Activated gamma-delta T cell (primary cell): ENCODE data around the gene HTN3.
"Not testable (repeated sequence)": the region's sequence is repeated elsewhere in the genome, so short reads cannot be mapped to it uniquely, and the experiment has no call there.

Experiments
- DNase-seq: peaks from one replicate; lab custom pipeline; 2025; lab: John Stamatoyannopoulos, UW
- total RNA-seq, 2 donors: gene quantifications; one replicate each; lab custom pipeline; 2026; lab: John Stamatoyannopoulos, UW

The HTN3 gene
- total RNA-seq: 0 reads per million in 2 donors

DNA sequence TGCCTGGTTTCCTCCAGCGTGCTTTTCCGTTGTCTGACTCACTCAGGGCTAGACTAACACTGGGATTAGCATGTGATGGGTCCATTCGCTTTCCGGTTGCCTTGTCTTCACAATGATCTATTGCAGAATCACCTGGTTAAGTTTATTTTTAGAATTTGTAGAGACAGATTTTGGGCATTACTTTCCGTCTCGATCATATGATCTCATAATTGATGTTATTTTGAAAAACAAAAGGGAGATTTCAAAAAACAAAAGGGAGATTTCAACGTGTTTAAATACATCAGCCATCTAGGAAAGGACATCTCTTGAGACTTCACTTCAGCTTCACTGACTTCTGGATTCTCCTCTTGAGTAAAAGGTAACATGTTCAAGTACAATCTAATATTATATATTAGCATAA, at the start of gene HTN3:
TSS of gene HTN3 (plus strand) at position 301 of the 400 bp plus-strand sequence. CDS start 2,282 bp downstream, outside the sequence.
- DNase-seq: not testable (repeated sequence)

DNA sequence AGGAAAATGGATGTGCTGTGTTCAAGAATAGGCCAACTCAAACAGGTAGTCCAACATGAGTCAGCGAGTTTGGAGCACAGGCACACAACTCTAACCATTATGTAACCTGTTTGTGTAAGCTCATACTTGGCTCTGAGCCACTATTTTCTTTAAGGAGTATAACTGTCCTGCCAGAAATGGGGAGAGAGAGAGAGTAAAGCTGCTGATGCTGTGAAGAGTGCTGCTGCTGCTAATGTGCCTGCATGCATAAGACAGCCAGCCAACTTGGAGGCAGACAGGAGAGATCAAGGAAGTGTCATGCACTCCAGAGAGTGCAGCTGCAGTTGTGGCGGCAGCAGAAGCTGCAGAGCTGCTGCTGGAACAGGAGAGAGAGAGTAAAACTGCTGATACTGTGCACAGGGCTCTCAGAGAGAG, 44.2 kb upstream of the HTN3 start:
- no peak for DNase-seq

DNA sequence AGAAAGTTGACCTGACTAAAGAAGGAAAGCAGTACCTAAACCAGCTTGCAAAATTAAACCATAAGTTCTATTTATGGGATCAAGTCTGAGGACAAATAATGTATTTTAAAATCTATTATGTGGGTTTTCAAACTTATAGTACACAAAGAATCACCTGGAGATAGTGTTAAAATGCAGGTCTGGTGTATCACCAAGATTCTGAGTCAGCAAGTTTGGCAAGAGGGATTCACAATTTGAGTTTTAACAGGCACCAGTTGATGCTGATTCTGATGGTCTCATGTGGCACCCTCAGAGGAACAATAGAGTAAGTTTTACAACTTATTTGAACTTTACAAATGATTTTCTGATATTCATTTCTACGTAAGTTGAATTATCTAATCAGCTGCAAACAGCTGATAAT, 41.6 kb upstream of the HTN3 start:
- DNase-seq: no peak

DNA sequence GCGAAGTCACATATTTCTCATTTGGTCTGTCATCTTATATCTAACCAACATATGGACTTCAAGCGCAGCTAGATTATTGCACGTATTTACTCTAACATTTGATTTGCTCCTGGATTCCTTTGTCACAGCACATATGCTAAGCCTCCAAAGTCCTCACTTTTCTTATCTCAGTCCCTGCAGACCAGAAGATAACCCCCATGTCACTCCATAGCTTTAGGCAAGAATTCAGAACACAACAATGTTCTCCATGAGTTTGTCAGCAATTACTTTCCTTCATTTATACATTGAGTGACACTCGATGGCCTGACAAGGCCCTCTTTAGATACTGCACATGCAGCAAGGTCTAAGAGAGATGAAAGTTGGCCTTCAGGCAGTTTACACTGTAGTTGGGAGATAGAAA, 37.2 kb upstream of the HTN3 start:
- no peak for DNase-seq

DNA sequence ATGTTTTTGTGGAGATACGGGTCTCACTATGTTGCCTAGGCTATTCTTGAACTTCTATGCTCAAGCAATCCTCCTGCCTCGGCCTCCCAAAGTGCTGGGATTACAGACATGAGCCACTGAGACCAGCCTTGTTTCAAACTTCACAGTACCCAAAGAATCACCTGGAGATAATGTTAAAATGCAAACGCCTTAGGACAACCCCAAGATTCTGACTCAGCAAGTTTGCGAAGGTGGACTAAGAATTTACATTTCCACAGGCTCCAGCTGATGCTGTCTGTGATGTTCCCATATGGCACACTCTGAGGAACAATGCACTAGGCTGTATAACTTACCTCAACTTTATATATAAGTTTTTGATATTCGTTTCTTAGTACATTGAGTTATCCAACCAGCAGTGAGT, 33.5 kb upstream of the HTN3 start:
- DNase-seq: no peak

DNA sequence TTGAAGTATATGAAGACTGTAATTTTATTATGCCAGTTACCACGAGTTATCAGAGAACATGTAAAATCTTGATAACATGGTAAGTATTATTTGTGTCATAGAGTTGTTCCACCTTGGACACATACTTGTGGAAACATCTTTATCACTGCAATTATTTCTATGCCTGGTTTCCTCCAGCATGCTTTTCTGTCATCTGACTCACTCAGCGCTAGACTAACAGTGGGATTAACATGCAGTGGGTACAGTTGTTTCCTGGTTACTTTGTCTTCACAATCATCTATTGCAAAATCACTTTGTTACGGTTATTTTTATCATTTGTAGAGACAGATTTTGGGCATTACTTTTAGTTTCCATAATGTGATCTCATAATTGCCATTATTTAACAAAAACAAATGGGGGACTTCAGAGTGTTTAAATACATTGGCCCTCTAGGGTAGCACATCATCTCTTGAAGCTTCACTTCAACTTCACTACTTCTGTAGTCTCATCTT, 32.7 kb upstream of the HTN3 start, which contains the start of gene STATH:
TSS of gene STATH (plus strand) at position 441 of the 491 bp plus-strand sequence. CDS start 2,472 bp downstream, outside the sequence.
- DNase-seq: no peak

DNA sequence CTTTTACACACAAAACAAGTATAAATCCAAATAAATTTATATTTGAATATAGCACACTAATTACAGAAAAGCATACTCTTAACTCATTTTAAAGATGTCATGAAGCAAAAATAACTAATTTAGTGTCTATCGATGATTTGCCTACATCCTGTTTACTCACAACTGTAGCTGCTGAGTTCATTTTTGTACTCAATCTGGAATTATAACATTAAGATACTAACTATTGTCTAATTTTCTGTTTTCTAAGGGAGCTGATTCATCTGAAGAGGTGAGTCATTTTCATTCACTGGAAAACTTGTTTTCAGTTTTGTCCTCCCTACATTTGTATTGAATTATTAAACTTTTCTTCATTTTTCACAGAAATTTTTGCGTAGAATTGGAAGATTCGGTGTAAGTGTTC, 28.8 kb upstream of the HTN3 start:
- no peak for DNase-seq

DNA sequence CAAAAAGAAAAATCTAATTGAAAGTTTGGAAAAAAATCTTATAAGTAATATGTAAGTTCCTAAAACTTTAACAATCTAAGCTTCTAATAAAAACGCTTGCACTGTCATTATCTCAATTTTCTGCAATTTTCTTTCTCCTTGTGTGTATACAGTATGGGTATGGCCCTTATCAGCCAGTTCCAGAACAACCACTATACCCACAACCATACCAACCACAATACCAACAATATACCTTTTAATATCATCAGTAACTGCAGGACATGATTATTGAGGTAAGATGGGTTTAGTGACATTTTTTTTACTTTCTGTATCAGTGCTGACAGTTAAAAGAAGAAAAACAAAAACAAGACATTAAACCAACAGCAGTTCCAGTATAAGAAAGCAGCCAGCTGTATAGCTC, 27.5 kb upstream of the HTN3 start:
- no peak for DNase-seq

DNA sequence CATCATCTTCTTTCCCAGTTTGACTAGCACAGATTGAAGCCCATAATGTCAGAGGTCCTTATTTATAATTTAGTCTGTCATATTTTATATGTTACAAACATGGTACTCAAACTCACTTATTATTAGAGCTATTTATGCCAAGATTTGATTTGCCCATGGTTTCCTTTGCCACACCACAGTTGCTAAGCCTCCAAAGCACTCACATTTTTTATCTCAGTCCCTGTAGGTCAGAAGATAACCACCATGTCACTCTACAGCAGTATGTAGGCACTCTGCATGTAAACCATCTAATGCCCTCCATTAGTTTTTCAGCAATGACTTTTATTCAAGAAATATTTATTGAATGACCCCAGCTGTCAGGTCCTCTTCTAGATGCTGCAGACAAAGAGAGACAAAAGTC, 25.8 kb upstream of the HTN3 start:
- no peak for DNase-seq

DNA sequence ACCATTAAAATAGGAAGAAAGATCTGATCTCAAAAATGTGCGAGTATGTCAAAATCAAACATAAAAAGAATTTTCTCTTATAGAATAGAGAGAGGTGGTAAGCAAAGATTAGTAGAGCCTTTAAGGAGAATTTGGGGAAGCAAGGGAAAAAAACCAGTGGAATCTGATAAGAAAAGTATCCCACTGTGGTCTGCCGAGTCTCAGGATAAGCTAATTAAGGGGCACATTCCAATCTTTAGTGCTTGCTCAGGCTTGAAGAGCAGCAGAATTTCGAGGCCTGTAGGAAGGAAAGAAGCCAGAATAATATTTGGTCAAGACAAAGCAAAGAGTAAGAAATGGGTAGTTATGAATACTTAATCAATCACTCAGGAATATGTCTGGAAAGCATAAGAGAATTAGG, 19.5 kb upstream of the HTN3 start:
- no peak for DNase-seq

DNA sequence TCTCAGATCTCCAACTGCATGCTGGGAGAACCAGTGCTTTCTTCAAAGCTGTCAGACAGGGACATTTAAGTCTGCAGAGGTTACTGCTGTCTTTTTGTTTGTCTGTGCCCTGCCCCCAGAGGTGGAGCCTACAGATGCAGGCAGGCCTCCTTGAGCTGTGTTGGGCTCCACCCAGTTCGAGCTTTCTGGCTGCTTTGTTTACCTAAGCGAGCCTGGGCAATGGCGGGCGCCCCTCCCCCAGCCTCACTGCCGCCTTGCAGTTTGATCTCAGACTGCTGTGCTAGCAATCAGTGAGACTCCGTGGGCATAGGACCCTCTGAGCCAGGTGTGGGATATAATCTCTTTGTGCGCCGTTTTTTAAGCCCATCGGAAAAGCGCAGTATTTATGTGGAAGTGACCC, 9.3 kb upstream of the HTN3 start:
- DNase-seq: not testable (repeated sequence)

DNA sequence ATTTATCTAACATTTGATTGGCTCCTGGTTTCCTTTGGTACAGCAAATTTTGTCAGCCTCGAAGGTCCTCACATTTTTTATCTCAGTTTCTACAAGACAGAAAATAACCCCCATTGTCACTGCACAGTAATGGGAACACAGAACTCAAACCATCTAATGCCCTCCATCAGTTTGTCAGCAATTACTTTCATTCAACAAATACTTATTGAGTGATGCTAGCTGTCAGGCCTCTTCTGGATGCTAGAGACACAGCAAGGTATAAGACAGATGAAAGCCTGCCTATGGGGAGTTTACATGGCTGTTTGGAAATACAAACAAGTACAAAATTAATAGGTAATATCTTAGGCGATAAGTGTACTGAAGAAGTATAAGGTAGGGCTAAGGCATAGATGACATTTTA, 5.0 kb upstream of the HTN3 start:
- no peak for DNase-seq

DNA sequence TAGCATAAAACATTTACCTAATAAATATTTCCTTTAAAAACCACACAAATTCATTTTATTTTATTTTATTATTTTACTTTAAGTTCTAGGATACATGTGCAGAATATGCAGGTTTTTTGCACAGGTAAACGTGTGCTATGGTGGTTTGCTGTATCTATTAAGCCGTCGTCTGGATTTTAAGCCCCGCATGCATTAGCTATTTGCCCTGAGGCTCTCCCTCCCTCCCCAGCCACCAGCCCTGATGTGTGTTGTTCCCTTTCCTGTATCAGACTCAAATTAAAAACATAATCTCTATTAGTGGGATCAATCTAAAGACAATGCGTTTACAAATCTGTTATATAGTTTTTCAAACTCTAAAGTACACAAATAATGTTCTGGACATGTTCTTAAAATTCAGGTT, 1.2 kb upstream of the HTN3 start:
- no peak for DNase-seq

DNA sequence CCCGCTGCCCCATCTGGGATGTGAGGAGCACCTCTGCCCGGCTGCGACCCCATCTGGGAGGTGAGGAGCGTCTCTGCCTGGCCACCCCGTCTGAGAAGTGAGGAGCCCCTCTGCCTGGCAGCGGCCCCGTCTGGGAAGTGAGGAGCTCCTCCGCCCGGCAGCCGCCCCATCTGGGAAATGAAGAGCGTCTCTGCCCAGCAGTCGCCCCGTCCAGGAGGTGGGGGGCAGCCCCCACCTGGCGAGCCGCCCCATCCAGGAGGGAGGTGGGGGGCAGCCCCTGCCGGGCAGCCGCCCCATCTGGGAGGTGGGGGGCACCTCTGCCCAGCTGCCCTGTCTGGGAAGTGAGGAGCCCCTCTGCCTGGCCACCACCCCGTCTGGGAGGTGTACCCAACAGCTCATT, 9.3 kb downstream of the HTN3 start:
- DNase-seq: peak; percentile 5

DNA sequence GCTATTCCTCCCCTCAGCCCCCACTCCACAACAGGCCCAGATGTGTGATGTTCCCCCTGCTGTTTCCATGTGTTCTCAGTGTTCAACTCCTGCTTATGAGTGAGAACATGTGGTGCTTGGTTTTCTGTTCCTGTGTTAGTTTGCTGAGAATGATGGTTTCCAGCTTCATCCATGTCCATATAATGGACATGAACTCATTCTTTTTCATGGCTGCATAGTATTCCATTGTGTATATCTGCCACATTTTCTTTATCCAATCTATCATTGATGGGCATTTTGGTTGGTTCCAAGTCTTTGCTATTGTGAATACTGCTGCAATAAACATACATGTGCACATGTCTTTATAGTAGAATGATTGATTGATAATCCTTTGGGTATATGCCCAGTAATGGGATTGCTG, 11.7 kb downstream of the HTN3 start:
- DNase-seq: not testable (repeated sequence)

DNA sequence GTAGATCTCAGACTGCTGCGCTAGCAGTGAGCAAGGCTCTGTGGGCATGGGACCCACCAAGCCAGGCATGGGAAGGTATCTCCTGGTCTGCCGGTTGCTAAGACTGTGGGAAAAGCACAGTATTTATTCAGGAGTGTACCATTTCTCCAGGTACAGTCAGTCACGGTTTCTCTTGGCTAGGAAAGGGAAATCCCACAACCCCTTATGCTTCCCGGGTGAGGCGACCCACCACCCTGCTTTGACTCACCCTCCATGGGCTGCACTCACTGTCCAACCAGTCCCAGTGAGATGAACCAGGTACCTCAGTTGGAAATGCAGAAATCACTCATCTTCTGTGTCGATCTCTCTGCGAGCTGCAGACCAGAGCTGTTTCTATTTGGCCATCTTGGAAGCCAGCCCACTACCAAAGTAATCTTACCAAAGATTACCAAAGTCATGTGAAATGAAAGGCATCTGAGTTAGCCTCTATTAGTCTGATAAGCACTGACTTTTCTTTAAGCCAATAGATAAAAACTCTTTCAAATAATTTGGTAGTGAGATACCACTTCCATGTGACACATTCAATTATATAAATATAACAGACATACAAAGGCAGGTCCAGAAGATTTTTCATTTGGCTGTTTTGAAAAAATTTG, 13.5 kb downstream of the HTN3 start:
- DNase-seq: no peak

DNA sequence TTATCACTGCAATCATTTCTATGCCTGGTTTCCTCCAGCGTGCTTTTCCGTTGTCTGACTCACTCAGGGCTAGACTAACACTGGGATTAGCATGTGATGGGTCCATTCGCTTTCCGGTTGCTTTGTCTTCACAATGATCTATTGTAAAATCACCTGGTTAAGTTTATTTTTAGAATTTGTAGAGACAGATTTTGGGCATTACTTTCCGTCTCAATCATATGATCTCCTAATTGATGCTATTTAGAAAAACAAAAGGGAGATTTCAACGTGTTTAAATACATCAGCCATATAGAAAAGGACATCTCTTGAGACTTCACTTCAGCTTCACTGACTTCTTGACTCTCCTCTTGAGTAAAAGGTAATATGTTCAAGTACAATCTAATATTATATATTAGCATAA, 21.9 kb downstream of the HTN3 start, which contains the start of gene HTN1:
TSS of gene HTN1 (plus strand) at position 301 of the 400 bp plus-strand sequence. CDS start 2,639 bp downstream, outside the sequence.
- not testable (repeated sequence) for DNase-seq

DNA sequence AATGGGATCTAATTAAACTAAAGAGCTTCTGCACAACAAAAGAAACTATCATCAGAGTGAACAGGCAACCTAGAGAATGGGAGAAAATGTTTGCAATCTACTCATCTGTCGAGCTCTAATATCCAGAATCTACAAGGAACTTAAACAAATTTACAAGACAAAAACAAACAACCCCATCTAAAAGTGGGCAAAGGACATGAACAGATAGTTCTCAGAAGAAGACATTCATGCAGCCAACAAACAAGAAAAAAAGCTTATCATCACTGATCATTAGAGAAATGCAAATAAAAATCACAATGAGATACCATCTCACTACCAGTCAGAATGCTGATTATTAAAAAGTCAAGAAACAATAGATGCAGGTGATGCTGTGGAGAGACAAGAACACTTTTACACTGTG, 28.3 kb downstream of the HTN3 start:
- not testable (repeated sequence) for DNase-seq

DNA sequence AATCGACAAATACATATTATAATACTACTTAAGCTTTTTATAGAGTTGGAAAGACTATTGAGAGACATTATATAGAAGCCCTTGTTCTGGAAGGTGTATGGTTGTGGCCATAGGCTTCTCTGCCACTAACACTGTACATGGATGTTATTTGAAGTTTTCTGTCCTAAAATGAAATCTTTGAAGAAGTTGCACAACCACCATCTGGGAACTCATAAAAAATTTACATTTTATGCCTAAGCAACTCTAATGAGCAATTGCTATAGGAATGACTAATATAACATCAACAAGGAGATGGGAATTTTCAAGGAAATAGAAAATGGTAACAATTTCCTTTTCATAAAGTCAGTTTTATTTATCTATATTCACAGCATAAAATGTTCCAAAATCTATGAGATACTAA, 29.4 kb downstream of the HTN3 start:
- DNase-seq: no peak

DNA sequence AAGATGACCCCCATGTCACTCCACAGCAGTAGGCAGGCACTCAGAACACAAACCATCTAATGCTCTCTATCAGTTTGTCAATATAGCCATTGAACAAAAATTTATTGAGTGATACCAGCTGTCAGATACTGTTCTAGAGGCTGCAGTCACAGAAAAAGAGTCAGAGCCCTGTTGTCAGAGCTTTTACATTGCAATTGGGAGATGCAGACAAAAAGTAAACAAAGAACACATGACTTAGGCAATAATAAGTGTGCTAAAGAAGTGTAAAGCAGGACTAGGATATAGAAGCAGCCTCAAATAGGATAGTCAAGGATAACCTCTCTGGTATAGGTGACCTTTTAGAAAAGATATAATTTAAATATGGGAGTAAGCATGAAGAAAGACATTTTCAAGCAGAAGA, 30.9 kb downstream of the HTN3 start:
- no peak for DNase-seq

DNA sequence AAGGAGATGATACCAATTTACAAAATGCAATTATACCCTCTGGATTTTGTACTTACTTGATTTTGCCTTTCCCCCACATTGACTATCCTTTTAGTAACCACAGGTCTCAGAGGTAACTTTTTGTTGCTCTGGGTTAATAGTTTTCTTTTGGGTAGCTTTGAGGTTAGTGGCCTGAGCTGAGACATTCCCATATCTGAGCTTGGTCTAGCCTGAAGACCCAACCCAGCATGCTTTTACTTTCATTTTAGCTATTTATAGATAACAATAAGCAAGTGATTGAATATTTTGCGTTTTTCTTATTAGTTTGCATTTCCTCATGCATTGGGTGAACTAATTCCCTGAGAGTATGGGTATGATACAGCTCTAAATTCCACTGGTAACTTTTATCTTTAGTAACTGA, 33.7 kb downstream of the HTN3 start:
- DNase-seq: no peak

DNA sequence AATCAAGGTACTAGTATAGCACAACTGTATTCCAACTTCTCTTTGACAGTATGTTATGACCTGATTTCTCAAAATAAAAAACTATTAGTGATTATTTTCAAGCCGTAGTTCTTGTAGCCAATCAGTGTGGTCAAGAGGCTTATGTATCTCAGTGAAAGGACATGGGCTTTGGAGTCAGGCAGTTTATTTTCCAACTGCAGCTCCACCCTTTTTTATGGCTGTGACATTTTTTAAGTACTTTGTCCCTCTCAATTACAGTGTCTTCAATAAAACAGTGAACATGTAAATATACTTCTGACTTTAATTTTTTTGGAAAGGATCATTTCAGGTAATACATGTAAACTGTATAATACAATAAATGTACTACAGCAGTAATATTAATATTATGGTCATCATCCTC, 51.9 kb downstream of the HTN3 start:
- DNase-seq: no peak
